Panc1 (cell line): ENCODE data around the gene NFS1.

Experiments used
- CTCF ChIP-seq: fragments of 450-650 bp; IDR thresholded peaks from 2 replicates; pipeline ENCODE4 v1.5.1; 2017; ENCODE audit warnings: mild to moderate bottlenecking
- POLR2AphosphoS5 ChIP-seq: IDR thresholded peaks from 2 replicates; pipeline ENCODE4 v1.6.1; 2012; ENCODE audit warnings: mild to moderate bottlenecking, low read depth, low read length, moderate library complexity
- SIN3A ChIP-seq: IDR thresholded peaks from 2 replicates; pipeline ENCODE4 v1.6.1; 2012; ENCODE audit warnings: low read depth, mild to moderate bottlenecking, low read length, moderate library complexity, borderline replicate concordance; ENCODE audit not compliant: insufficient read depth

- TF ChIP-seq SIN3A (no peak), CTCF (no peak), POLR2AphosphoS5 (no peak)
These were observed 72.0 kb downstream of the NFS1 start for GRCh38 chr20:35627121-35627520.
